LNCaP clone FGC (cell line): ENCODE results near the gene RAC3.

Experiments used
- DNase-seq: peaks from one replicate; pipeline ENCODE4 v3.0.0-alpha.2; 2011; ENCODE audit warnings: low read depth
- H3K4me3 ChIP-seq: 2 replicates; pipeline ENCODE4 v1.5.1; 2011; ENCODE audit warnings: mild to moderate bottlenecking, low read depth, low read length, control low read depth
- CTCF ChIP-seq: IDR thresholded peaks from 2 replicates; pipeline ENCODE4 v1.5.1; 2012; ENCODE audit warnings: mild to moderate bottlenecking; ENCODE audit not compliant: control insufficient read depth, insufficient read depth; ENCODE audit errors: extremely low read depth

RAC3 gene

GRCh38 chr17:81995463-81996231 lies 35.8 kb upstream of the RAC3 start:
- no peak for TF ChIP-seq CTCF
- no peak for DNase-seq
- H3K4me3 ChIP-seq = no peak overlapping the region

GRCh38 chr17:81996232-81996756 lies 35.2 kb upstream of the RAC3 start:
- DNase-seq = no peak
- no peak for TF ChIP-seq CTCF
- no peak overlapping the region for H3K4me3 ChIP-seq

- no peak for TF ChIP-seq CTCF
- no peak overlapping the region for H3K4me3 ChIP-seq
- DNase-seq = no peak
These were observed 34.6 kb upstream of the RAC3 start for GRCh38 chr17:81996757-81997441.

GRCh38 chr17:81998212-81998611 lies 33.3 kb upstream of the RAC3 start:
- TF ChIP-seq CTCF = no peak
- no peak for DNase-seq
- no peak overlapping the region for H3K4me3 ChIP-seq

- no peak overlapping the region for H3K4me3 ChIP-seq
- no peak for TF ChIP-seq CTCF
- DNase-seq = no peak
These were observed 32.6 kb upstream of the RAC3 start for GRCh38 chr17:81998691-81999438.

- H3K4me3 ChIP-seq = no peak overlapping the region
- DNase-seq = no peak
- no peak for TF ChIP-seq CTCF
These were observed 31.9 kb upstream of the RAC3 start for GRCh38 chr17:81999587-81999975.
